GM21619 (cell line): ENCODE data around the gene PTTG1IP.
"Not testable (repeated sequence)": the region's sequence is repeated elsewhere in the genome, so short reads cannot be mapped to it uniquely, and the experiment has no call there.

Experiments
- ATAC-seq: cut with Tn5 transposase; IDR thresholded peaks from one replicate; pipeline ENCODE4 v1.9.1; 2021; ENCODE audit not compliant: unreplicated experiment

Gene PTTG1IP

GRCh38 chr21:44873356-44874239 is at the start of gene PTTG1IP:
TSS of gene PTTG1IP (minus strand) at chr21:44873690. CDS start at chr21:44873616, 74 bp downstream.
- peak; percentile 63 for ATAC-seq

DNA sequence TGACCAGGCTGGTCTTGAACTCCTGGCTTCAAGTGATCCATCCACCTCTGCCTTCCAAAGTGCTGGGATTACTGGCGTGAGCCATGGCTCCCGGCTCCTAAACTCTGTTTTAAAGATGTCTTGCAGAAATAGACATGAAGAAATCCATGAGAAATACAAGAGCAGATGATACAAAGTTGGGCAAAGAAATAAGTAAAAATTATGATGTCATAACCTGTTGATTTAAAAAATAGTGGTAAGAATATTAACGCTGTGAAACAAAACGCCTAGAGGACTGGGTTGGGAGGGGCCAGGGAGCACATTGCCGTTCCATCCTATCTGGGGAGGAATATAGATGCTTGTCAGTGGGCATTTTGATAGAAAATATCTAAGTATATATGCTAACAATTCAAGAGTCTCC is 48.4 kb upstream of the PTTG1IP start:
- ATAC-seq = no peak

DNA sequence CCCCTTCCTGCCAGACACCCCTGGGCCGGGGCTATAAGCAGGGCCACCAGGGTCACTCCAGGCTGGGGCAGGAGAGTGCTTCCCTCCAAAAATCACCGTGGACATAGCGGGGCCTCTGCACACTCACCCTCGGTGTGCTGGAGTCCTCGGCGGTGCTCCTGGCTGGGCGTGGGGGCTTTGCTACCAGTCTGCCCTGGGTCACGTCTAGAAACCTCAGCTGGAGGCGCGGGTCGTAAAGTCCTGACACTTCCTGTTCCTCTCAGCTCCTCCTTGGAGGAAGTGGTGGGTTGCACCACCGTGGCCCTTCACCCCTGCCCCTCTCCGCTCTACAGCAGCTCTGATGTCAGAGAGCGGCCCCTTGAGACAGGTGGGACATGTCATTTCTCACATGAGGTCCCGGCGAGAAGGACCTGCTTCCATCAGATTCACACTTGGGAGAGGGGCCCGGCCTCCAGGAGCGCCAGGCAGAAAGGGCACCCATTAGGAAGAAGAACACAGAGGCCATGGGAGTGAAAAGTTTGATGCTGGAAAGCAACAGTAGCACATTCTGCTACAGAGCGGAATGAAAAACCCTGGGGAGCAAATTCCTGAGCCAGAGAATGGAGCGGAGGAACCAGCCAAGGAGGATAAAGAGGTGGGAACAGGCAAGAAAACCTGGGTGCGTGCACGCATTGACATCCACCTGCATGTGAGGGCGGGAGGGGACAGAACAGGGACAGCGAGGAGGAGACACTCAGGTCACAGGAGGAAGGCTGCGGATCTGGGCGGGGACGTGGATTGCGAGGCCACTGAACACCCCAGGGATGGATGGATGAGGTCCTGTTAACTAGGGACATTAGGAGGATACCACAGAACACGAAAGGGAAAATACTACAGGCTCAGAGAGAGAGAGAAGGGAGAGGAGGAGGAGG is 47.5 kb upstream of the PTTG1IP start, which contains the start of gene ITGB2:
Gene ITGB2 (minus strand): TSS at position 206 of the 911 bp plus-strand sequence. CDS start 10,117 bp downstream, outside the sequence.
- peak; percentile 62 for ATAC-seq

GRCh38 chr21:44919913-44920693 is 46.6 kb upstream of the PTTG1IP start:
- peak; percentile 5 for ATAC-seq

- no peak for ATAC-seq
Measured at GRCh38 chr21:44919111-44919912, 45.8 kb upstream of the PTTG1IP start.

DNA sequence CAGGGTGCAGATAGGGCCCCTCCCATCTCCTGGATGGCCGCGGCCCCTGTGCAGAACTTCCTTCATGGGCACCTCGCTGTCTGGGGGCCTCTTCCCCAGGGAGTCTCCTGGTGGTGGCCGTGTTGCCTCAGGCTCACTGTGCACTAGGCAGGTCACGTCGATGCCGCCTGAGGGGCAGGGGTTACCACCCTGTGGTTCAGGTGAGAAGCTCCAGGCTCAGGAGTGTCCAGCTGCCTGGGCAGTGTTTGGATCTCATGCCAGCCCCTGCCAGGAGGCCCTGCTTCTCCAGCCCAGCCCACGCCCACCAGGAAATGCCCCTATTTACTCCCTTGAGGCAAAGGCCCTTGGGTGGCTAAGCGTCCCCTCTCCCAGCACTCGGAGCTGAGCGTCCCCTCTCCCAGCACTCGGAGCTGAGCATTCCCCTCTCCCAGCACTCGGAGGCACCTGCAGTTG is 45.1 kb upstream of the PTTG1IP start:
- ATAC-seq = no peak

DNA sequence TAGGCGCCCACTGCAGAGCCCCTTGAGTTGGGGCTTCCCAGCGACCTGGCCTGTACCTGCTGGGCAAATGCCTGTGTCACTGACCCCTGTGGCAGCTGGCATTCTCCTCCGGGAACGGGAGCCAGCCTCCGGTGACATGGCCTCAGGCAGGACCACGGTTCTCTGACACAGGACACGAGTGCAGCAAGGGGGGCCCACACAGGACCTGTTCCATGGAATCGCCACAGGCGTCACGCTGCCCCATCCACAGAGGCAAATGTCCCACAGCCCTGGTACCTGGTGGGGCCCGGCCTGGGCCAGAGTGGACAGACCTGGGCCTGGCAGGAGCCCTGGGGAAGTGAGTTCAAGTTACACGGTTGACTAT is 44.6 kb upstream of the PTTG1IP start:
- no peak for ATAC-seq

GRCh38 chr21:44917446-44918106 is 44.1 kb upstream of the PTTG1IP start:
- no peak for ATAC-seq

DNA sequence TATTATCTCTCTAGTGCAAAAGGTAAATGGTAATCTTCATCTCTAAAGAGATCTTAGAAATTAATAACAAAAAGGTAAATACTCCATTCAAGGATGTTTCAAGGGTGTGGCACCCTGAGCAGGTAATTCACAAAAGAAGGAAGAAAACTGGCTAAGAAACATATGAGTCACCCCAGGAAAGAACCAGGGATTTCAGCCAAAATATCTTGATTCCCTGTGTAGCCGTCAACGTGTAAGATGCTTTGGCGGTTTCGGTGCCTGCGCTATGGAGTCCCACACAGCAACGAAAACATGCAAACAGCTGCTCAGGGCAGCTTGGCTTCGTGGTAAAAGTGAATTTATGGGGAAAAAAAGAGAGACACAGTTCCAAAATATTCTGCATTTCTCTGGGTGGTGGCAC is 43.5 kb upstream of the PTTG1IP start:
- no peak for ATAC-seq

GRCh38 chr21:44914176-44914874 is 40.8 kb upstream of the PTTG1IP start:
- no peak for ATAC-seq

DNA sequence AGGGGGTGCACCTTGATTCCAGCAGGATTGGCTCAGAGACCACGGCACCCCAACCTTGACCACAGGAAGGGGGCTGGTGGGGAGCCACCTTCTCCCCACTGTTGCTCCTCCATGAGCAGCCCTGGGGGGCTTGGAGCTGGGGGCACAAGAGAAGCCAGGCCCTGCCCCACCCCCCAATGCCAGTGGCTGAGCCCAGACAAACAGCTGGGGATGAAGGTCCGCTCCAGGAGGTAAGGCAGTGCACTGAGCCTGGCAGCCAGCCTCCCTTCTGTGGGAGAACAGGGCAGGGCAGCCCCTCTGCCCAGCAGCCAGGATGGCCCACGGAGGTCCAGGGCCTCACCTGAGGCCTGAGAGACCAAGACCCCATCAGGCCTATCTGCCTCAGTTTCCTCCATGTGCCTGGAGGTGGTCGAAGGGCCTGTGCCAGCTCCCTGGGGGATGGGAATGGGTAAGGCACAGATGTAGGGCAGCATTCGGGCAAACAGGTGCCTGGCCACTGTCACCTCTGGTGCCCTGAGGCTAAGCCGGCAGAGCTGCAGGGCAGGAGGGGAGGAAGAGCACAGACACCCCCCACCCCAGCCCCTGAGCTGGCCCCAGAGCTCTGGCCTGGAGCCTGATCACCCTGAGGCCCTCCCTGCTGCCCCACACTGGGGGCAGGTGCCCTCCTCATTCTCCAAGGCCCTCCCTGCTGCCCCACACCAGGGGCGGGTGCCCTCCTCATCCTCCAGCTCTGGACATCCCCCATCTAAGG is 40.1 kb upstream of the PTTG1IP start:
- ATAC-seq = no peak

DNA sequence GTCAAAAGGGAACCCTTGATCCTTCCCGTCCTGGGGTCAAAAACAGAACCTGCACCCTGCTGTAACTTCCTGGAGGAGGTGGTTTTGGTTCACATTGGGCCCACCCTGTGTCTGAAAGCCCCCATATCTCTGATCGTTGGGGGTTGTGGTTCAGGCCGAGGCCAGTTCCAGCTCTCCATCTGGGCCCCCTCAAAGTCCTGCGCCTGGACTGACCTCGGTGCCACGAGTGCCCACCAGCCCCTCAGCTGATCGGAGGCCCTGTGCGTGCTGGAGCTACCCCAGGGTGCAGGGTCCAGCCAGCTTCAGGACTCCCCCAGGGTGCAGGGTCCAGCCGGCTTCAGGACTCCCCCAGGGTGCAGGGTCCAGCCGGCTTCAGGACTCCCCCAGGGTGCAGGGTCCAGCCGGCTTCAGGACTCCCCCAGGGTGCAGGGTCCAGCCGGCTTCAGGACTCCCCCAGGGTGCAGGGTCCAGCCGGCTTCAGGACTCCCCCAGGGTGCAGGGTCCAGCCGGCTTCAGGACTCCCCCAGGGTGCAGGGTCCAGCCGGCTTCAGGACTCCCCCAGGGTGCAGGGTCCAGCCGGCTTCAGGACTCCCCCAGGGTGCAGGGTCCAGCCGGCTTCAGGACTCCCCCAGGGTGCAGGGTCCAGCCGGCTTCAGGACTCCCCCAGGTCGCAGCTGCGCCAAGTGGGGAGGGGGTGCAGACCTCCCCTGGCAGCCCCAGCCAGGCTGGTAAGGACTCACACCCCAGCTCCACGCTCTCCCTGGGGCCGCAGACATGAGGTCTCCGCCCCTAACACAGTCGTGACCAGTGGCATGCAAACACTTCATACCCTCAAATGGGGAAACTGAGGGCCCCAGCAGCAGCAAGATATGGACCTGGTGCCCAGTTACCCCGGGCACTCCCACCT is 39.3 kb upstream of the PTTG1IP start:
- ATAC-seq = not testable (repeated sequence)

GRCh38 chr21:44912158-44912473 is 38.6 kb upstream of the PTTG1IP start:
- no peak for ATAC-seq

GRCh38 chr21:44911384-44912157 is 38.1 kb upstream of the PTTG1IP start:
- no peak for ATAC-seq

- no peak for ATAC-seq
Measured at GRCh38 chr21:44911068-44911383, 37.5 kb upstream of the PTTG1IP start.

- ATAC-seq = no peak
Measured at GRCh38 chr21:44910229-44911067, 37.0 kb upstream of the PTTG1IP start.
